Fibroblast of lung (primary cell): ENCODE results near the gene CST8. TPM values are rescaled to one million over a fixed set of nuclear protein-coding genes. Genes with fewer than 3 reads are reported as not detected.

Experiments
- DNase-seq, 2 donors: peaks; one replicate each; pipeline versions ENCODE4 v3.0.0 to v3.0.0-alpha.2; 2010; ENCODE audit warnings: low read depth in 2 of 2
- H2AFZ ChIP-seq: 2 replicates; pipeline ENCODE4 v1.5.1; 2012; ENCODE audit warnings: low read length, control low read depth, inconsistent platforms
- H3K27ac ChIP-seq: 2 replicates; pipeline ENCODE4 v1.5.1; 2011; ENCODE audit warnings: low read length, control low read depth; ENCODE audit not compliant: insufficient read depth
- H3K27me3 ChIP-seq: 2 replicates; pipeline ENCODE4 v1.5.1; 2011; ENCODE audit warnings: mild to moderate bottlenecking, low read length; ENCODE audit not compliant: control insufficient read depth, insufficient read depth
- H3K36me3 ChIP-seq: 2 replicates; pipeline ENCODE4 v1.5.1; 2011; ENCODE audit warnings: low read length; ENCODE audit not compliant: control insufficient read depth, insufficient read depth
- H3K4me1 ChIP-seq: 2 replicates; pipeline ENCODE4 v1.5.1; 2011; ENCODE audit warnings: low read length; ENCODE audit not compliant: control insufficient read depth, insufficient read depth; ENCODE audit errors: extremely low read depth
- H3K4me2 ChIP-seq: 2 replicates; pipeline ENCODE4 v1.5.1; 2011; ENCODE audit warnings: low read length, control low read depth; ENCODE audit not compliant: insufficient read depth; ENCODE audit errors: extremely low read depth
- H3K4me3 ChIP-seq, 4 experiments: fragments of 200-600 bp in 1 of 4; sonication (generic) in 1 of 4; replicated peaks in 1 of 4; 2 replicates each; pipeline ENCODE4 v1.5.1; 2011 to 2016; ENCODE audit warnings: low read length in 4 of 4, low read depth in 3 of 4, mild to moderate bottlenecking in 3 of 4, control low read depth in 2 of 4, inconsistent platforms in 1 of 4, mixed read lengths in 1 of 4; ENCODE audit not compliant: insufficient read depth in 1 of 4; ENCODE audit errors: control extremely low read depth in 1 of 4
- H3K79me2 ChIP-seq: 2 replicates; pipeline ENCODE4 v1.5.1; 2012; ENCODE audit warnings: mild to moderate bottlenecking, low read length, inconsistent platforms; ENCODE audit not compliant: control insufficient read depth, insufficient read depth
- H3K9ac ChIP-seq: 2 replicates; pipeline ENCODE4 v1.5.1; 2011; ENCODE audit warnings: mild to moderate bottlenecking, low read length, control low read depth; ENCODE audit not compliant: insufficient read depth
- H3K9me3 ChIP-seq: 2 replicates; pipeline ENCODE4 v1.5.1; 2012; ENCODE audit warnings: low read depth, low read length; ENCODE audit not compliant: control insufficient read depth, insufficient read depth
- H4K20me1 ChIP-seq: 2 replicates; pipeline ENCODE4 v1.5.1; 2011; ENCODE audit warnings: low read length; ENCODE audit not compliant: control insufficient read depth, insufficient read depth; ENCODE audit errors: extremely low read depth
- CTCF ChIP-seq, 2 donors: IDR thresholded peaks in 1 of 2; conservative IDR thresholded peaks in 1 of 2; 1 replicate in 1 of 2; 2 replicates in 1 of 2; pipeline ENCODE4 v1.5.1; 2011 to 2012; ENCODE audit warnings: low read length in 2 of 2, control low read depth in 1 of 2, inconsistent platforms in 1 of 2, low read depth in 1 of 2, mild to moderate bottlenecking in 1 of 2
- EZH2 ChIP-seq: IDR thresholded peaks from 2 replicates; pipeline ENCODE4 v1.5.1; 2012; ENCODE audit warnings: low read length, control low read depth, mild to moderate bottlenecking; ENCODE audit errors: missing control alignments
- polyA plus RNA-seq, 2 donors: library from polyadenylated mRNA; depleted of rRNA in 1 of 2; stranded (reverse) in 1 of 2; unstranded in 1 of 2; fragments of >200 nt; gene quantifications; 2 replicates each; pipeline ENCODE4 v1.2.1, GENCODE V29; 2011 to 2012; ENCODE audit warnings: missing spikeins in 1 of 2
- total RNA-seq: library from RNA; depleted of rRNA; stranded (reverse); fragments of >200 nt; gene quantifications from 2 replicates; pipeline ENCODE4 v1.2.1, GENCODE V29; 2014

Gene CST8
- total and polyA plus RNA-seq, 2 donors (not counting 1 experiment from before 2014, with no cell fraction given), result not detected

DNA sequence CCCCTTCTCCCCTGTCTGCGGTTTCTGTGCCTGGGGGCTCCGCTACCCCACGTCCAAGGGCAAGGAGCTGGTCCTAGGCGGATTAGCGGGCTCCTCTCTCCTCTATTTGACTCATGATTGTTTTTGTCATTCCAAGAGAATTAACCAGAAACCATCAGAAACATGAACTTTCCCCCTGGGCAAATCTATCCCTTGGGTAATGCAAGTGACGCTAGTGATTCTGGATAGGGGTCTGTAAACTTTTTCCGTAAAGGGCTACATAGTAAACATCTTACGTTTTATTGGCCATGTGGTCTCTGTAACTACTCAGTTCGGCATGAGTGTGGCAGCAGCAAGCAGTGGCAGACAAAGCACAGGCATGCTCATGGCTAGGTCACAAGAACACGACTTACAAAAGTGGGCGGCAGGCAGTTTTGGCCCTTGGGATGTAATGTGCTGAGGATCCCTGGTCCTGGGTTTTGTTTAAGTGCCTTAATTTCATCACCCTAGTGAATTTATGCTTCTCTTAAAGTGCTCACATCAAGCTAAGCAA lies 38.9 kb upstream of the CST8 start:
- DNase-seq, result no peak
- no peaks in the 10 kb centered on the region for H3K27me3 ChIP-seq
- H4K20me1 ChIP-seq, result no peaks in the 10 kb centered on the region
- no peak overlapping the region for H3K4me2 ChIP-seq
- TF ChIP-seq CTCF (conservative IDR thresholded peaks at IDR 0.05 in 1 of 2, IDR thresholded peaks at IDR 0.05 in 1 of 2; ENCODE audit: low read depth in 1 of 2, low read length in 2 of 2) (no peak), EZH2 (no peak)
- no peak overlapping the region for H3K4me3 ChIP-seq
- no peaks in the 10 kb centered on the region for H3K79me2 ChIP-seq
- no peaks in the 10 kb centered on the region for H3K4me1 ChIP-seq
- no peak overlapping the region for H2AFZ ChIP-seq
- H3K9me3 ChIP-seq, result no peaks in the 10 kb centered on the region
- no peak overlapping the region for H3K27ac ChIP-seq
- H3K36me3 ChIP-seq, result no peaks in the 10 kb centered on the region
- no peak overlapping the region for H3K9ac ChIP-seq

- H3K9ac ChIP-seq, result no peak within 1 kb of the TSS
- H3K27me3 ChIP-seq, result no peaks in the 10 kb centered on the region
- H3K4me2 ChIP-seq, result no peak within 1 kb of the TSS
- H3K79me2 ChIP-seq, result no peaks in the 10 kb centered on the region
- no peaks in the 10 kb centered on the region for H3K4me1 ChIP-seq
- no peak within 1 kb of the TSS for H3K4me3 ChIP-seq
- no peak for TF ChIP-seq EZH2
- no peak for TF ChIP-seq CTCF (conservative IDR thresholded peaks at IDR 0.05 in 1 of 2, IDR thresholded peaks at IDR 0.05 in 1 of 2; ENCODE audit: low read depth in 1 of 2, low read length in 2 of 2)
- no peak within 1 kb of the TSS for H3K27ac ChIP-seq
- H3K36me3 ChIP-seq, result no peaks in the 10 kb centered on the region
- no peaks in the 10 kb centered on the region for H4K20me1 ChIP-seq
- no peak for DNase-seq
- H3K9me3 ChIP-seq, result no peaks in the 10 kb centered on the region
- H2AFZ ChIP-seq, result no peak within 1 kb of the TSS
Measured at GRCh38 chr20:23452776-23453175, 38.1 kb upstream of the CST8 start, which contains the start of gene CST11. TSS of gene CST11 (minus strand) at chr20:23452876. CDS start at chr20:23452811, 65 bp downstream.

DNA sequence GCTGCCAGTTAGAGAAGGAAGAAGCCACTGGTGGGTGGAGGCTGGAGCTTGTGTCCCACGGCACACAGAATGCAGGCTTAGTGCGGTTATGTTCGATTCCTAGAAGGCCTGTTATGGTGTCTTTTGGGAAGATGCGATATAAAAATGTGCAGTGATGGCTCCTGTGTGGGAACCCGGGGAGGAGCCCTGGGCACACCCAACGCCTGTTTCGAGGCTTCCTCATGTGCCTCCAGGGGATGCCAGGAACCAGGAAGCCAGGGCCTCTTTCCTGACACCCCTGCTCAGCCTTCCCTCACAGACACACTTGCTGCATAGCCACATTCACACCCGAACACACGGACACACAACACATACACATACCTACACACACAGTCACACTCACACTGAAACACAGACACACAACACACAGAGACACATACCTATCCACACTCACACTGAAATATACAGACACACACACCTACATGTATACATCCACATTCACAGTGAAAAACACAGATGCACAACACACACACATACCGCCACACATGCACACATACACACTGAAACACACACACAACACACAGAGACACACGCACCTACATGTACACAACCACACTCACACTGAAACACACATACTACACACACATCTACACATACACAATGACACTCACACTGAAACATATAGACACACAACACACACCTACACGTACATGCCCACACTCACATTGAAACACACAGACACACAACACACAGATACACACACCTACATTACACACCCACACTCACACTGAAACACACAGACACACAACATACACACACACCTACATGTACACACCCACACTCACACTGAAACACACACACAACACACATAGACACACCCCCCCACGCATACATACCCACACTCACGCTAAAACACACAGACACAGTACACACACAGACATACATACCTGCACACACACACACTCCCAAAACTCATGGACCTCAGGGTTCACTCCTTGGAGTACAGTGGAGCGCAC lies 37.1 kb upstream of the CST8 start:
- Histone ChIP-seq H3K36me3 (no peaks in the 10 kb centered on the region), H3K27me3 (no peaks in the 10 kb centered on the region), H2AFZ (no peak overlapping the region), H4K20me1 (no peaks in the 10 kb centered on the region), H3K4me3 (no peak overlapping the region), H3K4me1 (no peaks in the 10 kb centered on the region), H3K4me2 (no peak overlapping the region), H3K27ac (no peak overlapping the region), H3K9me3 (no peaks in the 10 kb centered on the region), H3K9ac (no peak overlapping the region), H3K79me2 (no peaks in the 10 kb centered on the region)
- DNase-seq, result no peak
- no peak for TF ChIP-seq EZH2
- TF ChIP-seq CTCF (conservative IDR thresholded peaks at IDR 0.05 in 1 of 2, IDR thresholded peaks at IDR 0.05 in 1 of 2; ENCODE audit: low read depth in 1 of 2, low read length in 2 of 2), result no peak
